ENCODE results near the gene CLTA. TPM values are rescaled to one million over a fixed set of nuclear protein-coding genes. Genes with fewer than 3 reads are reported as not detected.
"Not testable (repeated sequence)": the region's sequence is repeated elsewhere in the genome, so short reads cannot be mapped to it uniquely, and the experiment has no call there.

Gene CLTA
- total and polyA plus RNA-seq, 2 donors from 2014 or later: 205 to 331 TPM

- Histone ChIP-seq H3K4me3 (ENCODE audit: low read length in 3 of 3) (no peak overlapping the region), H3K27ac (ENCODE audit: low read depth in 2 of 2, low read length in 2 of 2) (no peak overlapping the region), H3K27me3 (ENCODE audit: control insufficient read depth, insufficient read depth, low read length) (no peaks in the 10 kb centered on the region), H3K4me1 (ENCODE audit: control insufficient read depth in 2 of 3, insufficient read depth in 2 of 3, low read depth in 1 of 3, low read length in 3 of 3) (no peaks in the 10 kb centered on the region), H3K9me3 (ENCODE audit: control insufficient read depth in 2 of 3, insufficient read depth in 1 of 3, low read length in 3 of 3) (peaks cover 0 to 4% (median 4%) of the 10 kb centered on the region in 3 donors), H3K36me3 (ENCODE audit: control insufficient read depth in 2 of 3, insufficient read depth in 3 of 3, low read length in 3 of 3) (peaks cover 17 to 62% (median 30%) of the 10 kb centered on the region in 3 donors), H3K9ac (ENCODE audit: low read length in 3 of 3) (no peak overlapping the region)
- DNase-seq (no peak), FAIRE-seq (no peak)
- intact Hi-C loops (cut with DNase I): no loop called here
- TF ChIP-seq CTCF (IDR thresholded peaks at IDR 0.05; ENCODE audit: borderline replicate concordance, extremely low read depth, insufficient read depth): no peak
Observed at GRCh38 chr9:36218411-36218901, 27.7 kb downstream of the CLTA start.

GRCh38 chr9:36221667-36222066 lies 30.9 kb downstream of the CLTA start:
- intact Hi-C loops (cut with DNase I): no loop called here
- FAIRE-seq (no peak), DNase-seq (no peak)
- H3K9me3 ChIP-seq (ENCODE audit: control insufficient read depth in 2 of 3, insufficient read depth in 1 of 3, low read length in 3 of 3): peaks cover 0 to 4% (median 4%) of the 10 kb centered on the region in 3 donors
- H3K9ac ChIP-seq (ENCODE audit: low read length in 3 of 3): no peak overlapping the region
- TF ChIP-seq CTCF (IDR thresholded peaks at IDR 0.05; ENCODE audit: borderline replicate concordance, extremely low read depth, insufficient read depth): no peak
- no peaks in the 10 kb centered on the region for H3K27me3 ChIP-seq (ENCODE audit: control insufficient read depth, insufficient read depth, low read length)
- peaks cover 17 to 61% (median 31%) of the 10 kb centered on the region in 3 donors for H3K36me3 ChIP-seq (ENCODE audit: control insufficient read depth in 2 of 3, insufficient read depth in 3 of 3, low read length in 3 of 3)
- no peak overlapping the region for H3K27ac ChIP-seq (ENCODE audit: low read depth in 2 of 2, low read length in 2 of 2)
- H3K4me1 ChIP-seq (ENCODE audit: control insufficient read depth in 2 of 3, insufficient read depth in 2 of 3, low read depth in 1 of 3, low read length in 3 of 3): no peaks in the 10 kb centered on the region
- H3K4me3 ChIP-seq (ENCODE audit: low read length in 3 of 3): no peak overlapping the region

- TF ChIP-seq CTCF (IDR thresholded peaks at IDR 0.05; ENCODE audit: borderline replicate concordance, extremely low read depth, insufficient read depth): no peak
Observed at GRCh38 chr9:36222449-36222848, 31.7 kb downstream of the CLTA start.

GRCh38 chr9:36237230-36237629 lies 46.5 kb downstream of the CLTA start:
- no peaks in the 10 kb centered on the region for H3K4me1 ChIP-seq (ENCODE audit: control insufficient read depth in 2 of 3, insufficient read depth in 2 of 3, low read depth in 1 of 3, low read length in 3 of 3)
- intact Hi-C loops (cut with DNase I): no loop called here
- no peak for FAIRE-seq

More at GRCh38 chr9:36222449-36222848, 31.7 kb downstream of the CLTA start:
- FAIRE-seq: no peak
- H3K9ac ChIP-seq (ENCODE audit: low read length in 3 of 3): no peak overlapping the region
- no peak overlapping the region for H3K4me3 ChIP-seq (ENCODE audit: low read length in 3 of 3)
- intact Hi-C loops (cut with DNase I): no loop called here
- no peaks in the 10 kb centered on the region for H3K27me3 ChIP-seq (ENCODE audit: control insufficient read depth, insufficient read depth, low read length)
- peaks cover 0 to 4% (median 4%) of the 10 kb centered on the region in 3 donors for H3K9me3 ChIP-seq (ENCODE audit: control insufficient read depth in 2 of 3, insufficient read depth in 1 of 3, low read length in 3 of 3)
- H3K4me1 ChIP-seq (ENCODE audit: control insufficient read depth in 2 of 3, insufficient read depth in 2 of 3, low read depth in 1 of 3, low read length in 3 of 3): no peaks in the 10 kb centered on the region
- H3K36me3 ChIP-seq (ENCODE audit: control insufficient read depth in 2 of 3, insufficient read depth in 3 of 3, low read length in 3 of 3): peaks cover 20 to 62% (median 36%) of the 10 kb centered on the region in 3 donors
- no peak for DNase-seq
- no peak overlapping the region for H3K27ac ChIP-seq (ENCODE audit: low read depth in 2 of 2, low read length in 2 of 2)

GRCh38 chr9:36239205-36239604 lies 48.5 kb downstream of the CLTA start:
- FAIRE-seq; H3K9ac ChIP-seq (ENCODE audit: low read length in 3 of 3); DNase-seq; H3K27ac ChIP-seq (ENCODE audit: low read depth in 2 of 2, low read length in 2 of 2); H3K4me3 ChIP-seq (ENCODE audit: low read length in 3 of 3); H3K9me3 ChIP-seq (ENCODE audit: control insufficient read depth in 2 of 3, insufficient read depth in 1 of 3, low read length in 3 of 3); H3K4me1 ChIP-seq (ENCODE audit: control insufficient read depth in 2 of 3, insufficient read depth in 2 of 3, low read depth in 1 of 3, low read length in 3 of 3); H3K36me3 ChIP-seq (ENCODE audit: control insufficient read depth in 2 of 3, insufficient read depth in 3 of 3, low read length in 3 of 3); H3K27me3 ChIP-seq (ENCODE audit: control insufficient read depth, insufficient read depth, low read length); intact Hi-C loops (cut with DNase I): not testable (repeated sequence)

More at GRCh38 chr9:36237230-36237629, 46.5 kb downstream of the CLTA start:
- TF ChIP-seq CTCF (IDR thresholded peaks at IDR 0.05; ENCODE audit: borderline replicate concordance, extremely low read depth, insufficient read depth): no peak
- Histone ChIP-seq H3K9me3 (ENCODE audit: control insufficient read depth in 2 of 3, insufficient read depth in 1 of 3, low read length in 3 of 3) (no peaks in the 10 kb centered on the region), H3K9ac (ENCODE audit: low read length in 3 of 3) (no peak overlapping the region), H3K27me3 (ENCODE audit: control insufficient read depth, insufficient read depth, low read length) (no peaks in the 10 kb centered on the region), H3K36me3 (ENCODE audit: control insufficient read depth in 2 of 3, insufficient read depth in 3 of 3, low read length in 3 of 3) (no peaks in the 10 kb centered on the region), H3K27ac (ENCODE audit: low read depth in 2 of 2, low read length in 2 of 2) (no peak overlapping the region), H3K4me3 (ENCODE audit: low read length in 3 of 3) (no peak overlapping the region)
- no peak for DNase-seq

All from kidney (tissue), 14 donors.